GM18951 (cell line): ENCODE results near the gene C1orf167.

Source experiments
- POLR2A ChIP-seq: IDR thresholded peaks from 4 replicates; pipeline ENCODE4 v1.6.1; 2011; ENCODE audit warnings: mild to moderate bottlenecking; ENCODE audit not compliant: insufficient read length, insufficient read depth; ENCODE audit errors: extremely low read depth
- in situ Hi-C: fragments of 300-500 bp; cut with MboI; formaldehyde crosslinking; loops from one replicate; pipeline ENCODE4 v1.12.0; 2022; ENCODE audit warnings: low sequenced_read_pairs, mixed read lengths, inconsistent platforms; ENCODE audit not compliant: unreplicated experiment

C1orf167 gene

GRCh38 chr1:11740258-11741192 is 21.5 kb upstream of the C1orf167 start:
- in situ Hi-C loops: no loop called here
- TF ChIP-seq POLR2A: no peak

GRCh38 chr1:11741482-11741881 is 20.5 kb upstream of the C1orf167 start:
- no peak for TF ChIP-seq POLR2A
- in situ Hi-C loops: no loop called here

- in situ Hi-C loops: no loop called here
- no peak for TF ChIP-seq POLR2A
These were observed 20.0 kb upstream of the C1orf167 start for GRCh38 chr1:11741919-11742558.

GRCh38 chr1:11744287-11744686 is 17.7 kb upstream of the C1orf167 start:
- no peak for TF ChIP-seq POLR2A
- in situ Hi-C loops: no loop called here

- in situ Hi-C loops: no loop called here
- TF ChIP-seq POLR2A: no peak
These were observed 15.9 kb upstream of the C1orf167 start for GRCh38 chr1:11746092-11746491.

- in situ Hi-C loops: no loop called here
- TF ChIP-seq POLR2A: no peak
These were observed 15.1 kb upstream of the C1orf167 start for GRCh38 chr1:11746795-11747487.

GRCh38 chr1:11748294-11749202 is 13.4 kb upstream of the C1orf167 start:
- TF ChIP-seq POLR2A: no peak
- in situ Hi-C loops: no loop called here

GRCh38 chr1:11749203-11749689 is 12.7 kb upstream of the C1orf167 start:
- no peak for TF ChIP-seq POLR2A
- in situ Hi-C loops: no loop called here

GRCh38 chr1:11749996-11750395 is 12.0 kb upstream of the C1orf167 start:
- no peak for TF ChIP-seq POLR2A
- in situ Hi-C loops: no loop called here

- in situ Hi-C loops: no loop called here
- TF ChIP-seq POLR2A: no peak
These were observed 10.9 kb upstream of the C1orf167 start for GRCh38 chr1:11751087-11751486.

- in situ Hi-C loops: no loop called here
- no peak for TF ChIP-seq POLR2A
These were observed 9.5 kb upstream of the C1orf167 start for GRCh38 chr1:11752359-11753088.

GRCh38 chr1:11753555-11754208 is 8.3 kb upstream of the C1orf167 start:
- no peak for TF ChIP-seq POLR2A
- in situ Hi-C loops: no loop called here

- TF ChIP-seq POLR2A: no peak
- in situ Hi-C loops: no loop called here
These were observed 4.9 kb upstream of the C1orf167 start for GRCh38 chr1:11757047-11757446.
